WTC11 (cell line): ENCODE results near the gene ANO10. TPM values are rescaled to one million over a fixed set of nuclear protein-coding genes. Genes with fewer than 3 reads are reported as not detected.

ENCODE experiments used
- ATAC-seq: fragments of 200-7000 bp; cut with Tn5 transposase; 2 replicates; pipeline ENCODE4 v1.10.0; 2021; ENCODE audit warnings: mild to moderate bottlenecking, moderate library complexity
- CTCF ChIA-PET: fragments of 300-600 bp; sonication (Branson Sonifier 250); formaldehyde crosslinking; loops from one replicate; lab custom pipeline; 2021; ENCODE audit warnings: antibody characterized with exemption; lab: Charles Lee
- POLR2A ChIA-PET: fragments of 350-600 bp; sonication (Branson Sonifier 250); formaldehyde crosslinking; loops from one replicate; lab custom pipeline; 2021; ENCODE audit warnings: antibody characterized with exemption; lab: Charles Lee
- DNase-seq: peaks from one replicate; pipeline ENCODE4 v3.0.0; 2021; ENCODE audit warnings: low spot score
- H3K27ac Mint-ChIP-seq: 2 replicates; pipeline ENCODE4 v1.8.0; 2021; ENCODE audit warnings: mixed read lengths
- H3K27me3 Mint-ChIP-seq: 2 replicates; pipeline ENCODE4 v1.8.0; 2021; ENCODE audit warnings: low read depth, mild to moderate bottlenecking, moderate library complexity, mixed read lengths
- H3K36me3 Mint-ChIP-seq: 2 replicates; pipeline ENCODE4 v1.8.0; 2021; ENCODE audit warnings: mixed read lengths
- H3K4me1 Mint-ChIP-seq: 2 replicates; pipeline ENCODE4 v1.8.0; 2022; ENCODE audit warnings: mixed read lengths
- H3K4me3 Mint-ChIP-seq: 2 replicates; pipeline ENCODE4 v1.8.0; 2021; ENCODE audit warnings: mild to moderate bottlenecking, moderate library complexity, mixed read lengths
- H3K9me3 Mint-ChIP-seq: 2 replicates; pipeline ENCODE4 v1.8.0; 2021; ENCODE audit warnings: mixed read lengths
- CREB1 ChIP-seq: sonication (generic); formaldehyde crosslinking; IDR thresholded peaks from 2 replicates; pipeline ENCODE4 v1.8.0; 2023; ENCODE audit warnings: mild to moderate bottlenecking, missing genetic modification reagents
- CREM ChIP-seq: sonication (generic); formaldehyde crosslinking; IDR thresholded peaks from 2 replicates; pipeline ENCODE4 v1.8.1; 2022; ENCODE audit warnings: mild to moderate bottlenecking, missing genetic modification reagents, moderate library complexity
- ELF4 ChIP-seq: sonication (generic); formaldehyde crosslinking; IDR thresholded peaks from 2 replicates; pipeline ENCODE4 v1.8.1; 2022; ENCODE audit warnings: low read depth, mild to moderate bottlenecking, moderate library complexity, missing genetic modification reagents
- EMX1 ChIP-seq: fragments of 250-450 bp; sonication (Bioruptor Pico); IDR thresholded peaks from 2 replicates; pipeline ENCODE4 v1.8.0; 2021; ENCODE audit warnings: mild to moderate bottlenecking
- FOXJ3 ChIP-seq: sonication (generic); formaldehyde crosslinking; IDR thresholded peaks from 2 replicates; pipeline ENCODE4 v1.9.0; 2021; ENCODE audit warnings: missing genetic modification reagents, mild to moderate bottlenecking, borderline replicate concordance
- GABPB1 ChIP-seq: sonication (generic); formaldehyde crosslinking; IDR thresholded peaks from 2 replicates; pipeline ENCODE4 v1.8.1; 2023; ENCODE audit warnings: mild to moderate bottlenecking, missing genetic modification reagents
- HMGA2 ChIP-seq: fragments of 250-450 bp; sonication (Bioruptor Pico); IDR thresholded peaks from 2 replicates; pipeline ENCODE4 v1.4.0; 2021; ENCODE audit warnings: mild to moderate bottlenecking, moderate library complexity
- IRF1 ChIP-seq: sonication (generic); formaldehyde crosslinking; IDR thresholded peaks from 2 replicates; pipeline ENCODE4 v1.8.0; 2023; ENCODE audit warnings: missing genetic modification reagents
- MLX ChIP-seq: sonication (generic); formaldehyde crosslinking; IDR thresholded peaks from 2 replicates; pipeline ENCODE4 v1.8.1; 2023; ENCODE audit warnings: mild to moderate bottlenecking, missing genetic modification reagents, moderate library complexity
- MXD4 ChIP-seq: fragments of 250-450 bp; sonication (Bioruptor Pico); IDR thresholded peaks from 2 replicates; pipeline ENCODE4 v1.8.0; 2021; ENCODE audit warnings: mild to moderate bottlenecking, moderate library complexity, borderline replicate concordance
- NFYB ChIP-seq: sonication (generic); formaldehyde crosslinking; conservative IDR thresholded peaks from 2 replicates; pipeline ENCODE4 v1.8.0; 2022; ENCODE audit warnings: low read depth, missing genetic modification reagents
- NR2C2 ChIP-seq: sonication (generic); formaldehyde crosslinking; IDR thresholded peaks from 2 replicates; pipeline ENCODE4 v1.8.0; 2022; ENCODE audit warnings: mild to moderate bottlenecking, missing genetic modification reagents
- SMAD4 ChIP-seq: sonication (generic); formaldehyde crosslinking; IDR thresholded peaks from 2 replicates; pipeline ENCODE4 v1.8.0; 2022; ENCODE audit warnings: mild to moderate bottlenecking, missing genetic modification reagents
- TEAD4 ChIP-seq: sonication (generic); formaldehyde crosslinking; IDR thresholded peaks from 2 replicates; pipeline ENCODE4 v1.8.0; 2022; ENCODE audit warnings: mild to moderate bottlenecking, missing genetic modification reagents
- ZNF317 ChIP-seq: sonication (generic); formaldehyde crosslinking; IDR thresholded peaks from 2 replicates; pipeline ENCODE4 v1.8.1; 2023; ENCODE audit warnings: low read depth, mild to moderate bottlenecking, moderate library complexity, missing genetic modification reagents, borderline replicate concordance
- ZNF416 ChIP-seq: fragments of 250-450 bp; sonication (Bioruptor Pico); IDR thresholded peaks from 2 replicates; pipeline ENCODE4 v1.9.0; 2021; ENCODE audit warnings: mild to moderate bottlenecking, inconsistent platforms
- ZNF671 ChIP-seq: fragments of 250-450 bp; sonication (Bioruptor Pico); IDR thresholded peaks from 2 replicates; pipeline ENCODE4 v1.8.0; 2021; ENCODE audit warnings: mild to moderate bottlenecking
- total RNA-seq: library from RNA; stranded (reverse); gene quantifications from 3 replicates; pipeline ENCODE4 v1.2.3, GENCODE V29; 2021
- TF ChIP-seq, protein P1 (sequence below): fragments of 250-450 bp; sonication (Bioruptor Pico); IDR thresholded peaks from 2 replicates; pipeline ENCODE4 v1.9.0; 2021; ENCODE audit warnings: mild to moderate bottlenecking
- TF ChIP-seq, protein P2 (sequence below): sonication (generic); formaldehyde crosslinking; conservative IDR thresholded peaks from 2 replicates; pipeline ENCODE4 v1.8.1; 2023; ENCODE audit warnings: mild to moderate bottlenecking, low read depth, missing genetic modification reagents, moderate library complexity
- TF ChIP-seq, protein P3 (sequence below): sonication (generic); formaldehyde crosslinking; IDR thresholded peaks from 2 replicates; pipeline ENCODE4 v1.8.0; 2023; ENCODE audit warnings: mild to moderate bottlenecking, missing genetic modification reagents
- TF ChIP-seq, protein P4 (sequence below): sonication (generic); formaldehyde crosslinking; IDR thresholded peaks from 2 replicates; pipeline ENCODE4 v1.8.1; 2022; ENCODE audit warnings: low read depth, missing genetic modification reagents, borderline replicate concordance

Gene ANO10
- total RNA-seq, 1 experiment from 2014 or later: 35.1 TPM

DNA sequence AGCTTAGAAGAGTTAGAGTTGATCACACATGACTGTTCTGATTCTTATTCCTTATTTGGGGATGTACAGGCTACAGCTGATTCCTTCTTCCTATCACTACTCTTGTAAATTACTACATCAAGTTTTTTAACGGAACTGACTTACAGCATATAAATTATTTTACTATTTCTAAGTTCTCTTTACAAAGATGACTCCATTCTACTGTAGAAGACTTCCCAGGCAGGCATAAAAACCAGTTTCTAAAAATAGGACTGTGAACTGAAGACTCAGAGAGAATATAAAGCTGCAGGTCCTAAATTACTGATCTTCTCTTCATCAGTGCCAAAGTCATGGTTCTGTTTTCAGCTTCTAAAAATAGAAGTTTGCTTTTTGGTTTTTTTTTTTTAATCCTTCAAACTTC lies 38.9 kb downstream of the ANO10 start (continued):
- no peak for TF ChIP-seq MLX

DNA sequence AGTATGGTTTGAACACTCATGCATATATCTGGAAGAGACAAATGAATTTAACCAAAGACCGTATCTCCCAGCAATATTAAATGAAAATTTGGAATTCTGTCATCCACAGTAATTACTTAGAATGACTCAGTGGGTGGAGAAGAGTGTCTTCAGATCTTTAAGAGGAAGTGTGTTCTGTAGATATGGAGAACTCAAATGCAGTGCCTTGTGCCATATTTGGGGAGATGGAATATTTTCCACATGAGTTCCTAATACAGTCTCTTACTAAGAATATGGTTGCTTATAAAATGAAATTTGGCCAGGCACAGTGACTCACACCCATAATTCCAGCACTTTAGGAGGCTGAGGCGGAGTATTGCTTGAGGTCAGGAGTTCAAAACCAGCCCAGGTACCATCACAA lies 40.5 kb downstream of the ANO10 start:
- no peak for DNase-seq

DNA sequence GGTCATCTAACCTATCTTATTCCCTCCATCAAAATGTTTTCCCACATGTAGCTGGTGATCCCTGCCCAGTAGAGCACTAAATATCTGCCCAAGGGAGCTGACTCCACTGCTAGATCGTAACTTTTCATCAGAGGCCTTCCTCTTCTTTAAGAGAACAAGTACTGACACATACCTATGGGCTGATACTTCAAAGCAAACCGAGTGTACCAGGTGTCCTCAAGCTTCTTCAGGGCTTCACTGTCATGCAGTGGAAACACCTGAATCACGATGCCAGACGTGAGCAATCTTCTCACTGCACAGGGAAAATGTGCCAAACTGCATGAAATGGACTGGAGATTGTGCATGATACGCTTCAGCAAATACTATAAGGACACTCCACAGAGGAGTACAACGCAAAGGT lies 41.6 kb downstream of the ANO10 start:
- CTCF ChIA-PET: no interaction called here
- peaks cover 13% of the 10 kb centered on the region; the same call in 1 of the 2 replicates for H3K36me3 Mint-ChIP-seq
- peaks cover 12% of the 10 kb centered on the region for H3K4me1 Mint-ChIP-seq
- peak overlapping the region; percentile 36; the same call in 1 of the 2 replicates for H3K27ac Mint-ChIP-seq
- POLR2A ChIA-PET: no interaction called here
- H3K9me3 Mint-ChIP-seq: peaks cover 8% of the 10 kb centered on the region
- no peaks in the 10 kb centered on the region for H3K27me3 Mint-ChIP-seq
- ATAC-seq: no peak
- TF ChIP-seq, protein P1, sequence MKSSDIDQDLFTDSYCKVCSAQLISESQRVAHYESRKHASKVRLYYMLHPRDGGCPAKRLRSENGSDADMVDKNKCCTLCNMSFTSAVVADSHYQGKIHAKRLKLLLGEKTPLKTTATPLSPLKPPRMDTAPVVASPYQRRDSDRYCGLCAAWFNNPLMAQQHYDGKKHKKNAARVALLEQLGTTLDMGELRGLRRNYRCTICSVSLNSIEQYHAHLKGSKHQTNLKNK (CRISPR knock-in tag): no peak
- no peak for TF ChIP-seq MXD4 (CRISPR knock-in tag)
- TF ChIP-seq, protein P2, sequence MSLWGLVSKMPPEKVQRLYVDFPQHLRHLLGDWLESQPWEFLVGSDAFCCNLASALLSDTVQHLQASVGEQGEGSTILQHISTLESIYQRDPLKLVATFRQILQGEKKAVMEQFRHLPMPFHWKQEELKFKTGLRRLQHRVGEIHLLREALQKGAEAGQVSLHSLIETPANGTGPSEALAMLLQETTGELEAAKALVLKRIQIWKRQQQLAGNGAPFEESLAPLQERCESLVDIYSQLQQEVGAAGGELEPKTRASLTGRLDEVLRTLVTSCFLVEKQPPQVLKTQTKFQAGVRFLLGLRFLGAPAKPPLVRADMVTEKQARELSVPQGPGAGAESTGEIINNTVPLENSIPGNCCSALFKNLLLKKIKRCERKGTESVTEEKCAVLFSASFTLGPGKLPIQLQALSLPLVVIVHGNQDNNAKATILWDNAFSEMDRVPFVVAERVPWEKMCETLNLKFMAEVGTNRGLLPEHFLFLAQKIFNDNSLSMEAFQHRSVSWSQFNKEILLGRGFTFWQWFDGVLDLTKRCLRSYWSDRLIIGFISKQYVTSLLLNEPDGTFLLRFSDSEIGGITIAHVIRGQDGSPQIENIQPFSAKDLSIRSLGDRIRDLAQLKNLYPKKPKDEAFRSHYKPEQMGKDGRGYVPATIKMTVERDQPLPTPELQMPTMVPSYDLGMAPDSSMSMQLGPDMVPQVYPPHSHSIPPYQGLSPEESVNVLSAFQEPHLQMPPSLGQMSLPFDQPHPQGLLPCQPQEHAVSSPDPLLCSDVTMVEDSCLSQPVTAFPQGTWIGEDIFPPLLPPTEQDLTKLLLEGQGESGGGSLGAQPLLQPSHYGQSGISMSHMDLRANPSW (CRISPR knock-in tag): no peak
- H3K4me3 Mint-ChIP-seq: no peak overlapping the region
- no peak for DNase-seq

More for the DNA sequence above, 40.5 kb downstream of the ANO10 start:
- no peak overlapping the region for H3K27ac Mint-ChIP-seq
- POLR2A ChIA-PET: no interaction called here
- no peak for ATAC-seq
- H3K36me3 Mint-ChIP-seq: peaks cover 7% of the 10 kb centered on the region; the same call in 1 of the 2 replicates
- CTCF ChIA-PET: no interaction called here
- no peak overlapping the region for H3K4me3 Mint-ChIP-seq
- H3K27me3 Mint-ChIP-seq: no peaks in the 10 kb centered on the region
- peaks cover 22% of the 10 kb centered on the region for H3K4me1 Mint-ChIP-seq
- TF ChIP-seq GABPB1 (CRISPR knock-in tag) (no peak), NR2C2 (no peak), CREM (CRISPR knock-in tag) (no peak)
- H3K9me3 Mint-ChIP-seq: peaks cover 8% of the 10 kb centered on the region

- no peaks in the 10 kb centered on the region for H3K27me3 Mint-ChIP-seq
- ChIA-PET CTCF (no interaction called here), POLR2A (no interaction called here)
- H3K4me1 Mint-ChIP-seq: peaks cover 3% of the 10 kb centered on the region; the same call in 1 of the 2 replicates
- TF ChIP-seq CREB1 (CRISPR knock-in tag) (no peak), EMX1 (CRISPR knock-in tag) (no peak), ELF4 (CRISPR knock-in tag) (no peak), ZNF671 (CRISPR knock-in tag) (no peak), ZNF416 (CRISPR knock-in tag) (no peak), NFYB (no peak), IRF1 (CRISPR knock-in tag) (no peak), FOXJ3 (CRISPR knock-in tag) (no peak), HMGA2 (no peak), SMAD4 (no peak), TEAD4 (CRISPR knock-in tag) (no peak), ZNF317 (CRISPR knock-in tag) (no peak), CREM (CRISPR knock-in tag) (no peak)
- TF ChIP-seq, protein P3, sequence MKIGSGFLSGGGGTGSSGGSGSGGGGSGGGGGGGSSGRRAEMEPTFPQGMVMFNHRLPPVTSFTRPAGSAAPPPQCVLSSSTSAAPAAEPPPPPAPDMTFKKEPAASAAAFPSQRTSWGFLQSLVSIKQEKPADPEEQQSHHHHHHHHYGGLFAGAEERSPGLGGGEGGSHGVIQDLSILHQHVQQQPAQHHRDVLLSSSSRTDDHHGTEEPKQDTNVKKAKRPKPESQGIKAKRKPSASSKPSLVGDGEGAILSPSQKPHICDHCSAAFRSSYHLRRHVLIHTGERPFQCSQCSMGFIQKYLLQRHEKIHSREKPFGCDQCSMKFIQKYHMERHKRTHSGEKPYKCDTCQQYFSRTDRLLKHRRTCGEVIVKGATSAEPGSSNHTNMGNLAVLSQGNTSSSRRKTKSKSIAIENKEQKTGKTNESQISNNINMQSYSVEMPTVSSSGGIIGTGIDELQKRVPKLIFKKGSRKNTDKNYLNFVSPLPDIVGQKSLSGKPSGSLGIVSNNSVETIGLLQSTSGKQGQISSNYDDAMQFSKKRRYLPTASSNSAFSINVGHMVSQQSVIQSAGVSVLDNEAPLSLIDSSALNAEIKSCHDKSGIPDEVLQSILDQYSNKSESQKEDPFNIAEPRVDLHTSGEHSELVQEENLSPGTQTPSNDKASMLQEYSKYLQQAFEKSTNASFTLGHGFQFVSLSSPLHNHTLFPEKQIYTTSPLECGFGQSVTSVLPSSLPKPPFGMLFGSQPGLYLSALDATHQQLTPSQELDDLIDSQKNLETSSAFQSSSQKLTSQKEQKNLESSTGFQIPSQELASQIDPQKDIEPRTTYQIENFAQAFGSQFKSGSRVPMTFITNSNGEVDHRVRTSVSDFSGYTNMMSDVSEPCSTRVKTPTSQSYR: no peak
- TF ChIP-seq, protein P4, sequence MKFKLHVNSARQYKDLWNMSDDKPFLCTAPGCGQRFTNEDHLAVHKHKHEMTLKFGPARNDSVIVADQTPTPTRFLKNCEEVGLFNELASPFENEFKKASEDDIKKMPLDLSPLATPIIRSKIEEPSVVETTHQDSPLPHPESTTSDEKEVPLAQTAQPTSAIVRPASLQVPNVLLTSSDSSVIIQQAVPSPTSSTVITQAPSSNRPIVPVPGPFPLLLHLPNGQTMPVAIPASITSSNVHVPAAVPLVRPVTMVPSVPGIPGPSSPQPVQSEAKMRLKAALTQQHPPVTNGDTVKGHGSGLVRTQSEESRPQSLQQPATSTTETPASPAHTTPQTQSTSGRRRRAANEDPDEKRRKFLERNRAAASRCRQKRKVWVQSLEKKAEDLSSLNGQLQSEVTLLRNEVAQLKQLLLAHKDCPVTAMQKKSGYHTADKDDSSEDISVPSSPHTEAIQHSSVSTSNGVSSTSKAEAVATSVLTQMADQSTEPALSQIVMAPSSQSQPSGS: no peak
- 0 out of 2 replicates have a peak, but pooled peaks cover 10% of the 10 kb centered on the region for H3K36me3 Mint-ChIP-seq
- H3K9me3 Mint-ChIP-seq: no peaks in the 10 kb centered on the region
- DNase-seq: no peak
- H3K27ac Mint-ChIP-seq: no peak overlapping the region
- ATAC-seq: no peak
- no peak overlapping the region for H3K4me3 Mint-ChIP-seq
These were observed 48.2 kb downstream of the ANO10 start for GRCh38 chr3:43573576-43573975.
